Right kidney (tissue), 9 donors: ENCODE results near the gene GPANK1.
"Not testable (repeated sequence)": the region's sequence is repeated elsewhere in the genome, so short reads cannot be mapped to it uniquely, and the experiment has no call there.

Source experiments
- DNase-seq: peaks from one replicate; pipeline ENCODE4 v3.0.0-alpha.2; 2016
- long read RNA-seq, 8 donors: transcript quantifications; one replicate each; lab custom pipeline, GENCODE V29; 2026

GPANK1 gene
- long read RNA-seq, donor 1, partial matches to known transcripts: 44 of 49 reads
- long read RNA-seq, donor 1, other reads (novel, unspliced or antisense): 0 of 49 reads
- long read RNA-seq, donor 2, partial matches to known transcripts: 20 of 22 reads
- long read RNA-seq, donor 2, other reads (novel, unspliced or antisense): 0 of 22 reads
- long read RNA-seq, donor 3, partial matches to known transcripts: 5 of 6 reads
- long read RNA-seq, donor 3, other reads (novel, unspliced or antisense): 0 of 6 reads
- long read RNA-seq, donor 4, partial matches to known transcripts: 139 of 330 reads
- long read RNA-seq, donor 4, other reads (novel, unspliced or antisense): 185 of 330 reads
- long read RNA-seq, donor 5, transcript GPANK1-203 (3 exons, 1,910 nt): major isoform, 6 of 589 reads
- long read RNA-seq, donor 5, partial matches to known transcripts: 571 of 589 reads
- long read RNA-seq, donor 5, other reads (novel, unspliced or antisense): 11 of 589 reads
- long read RNA-seq, donor 6, partial matches to known transcripts: 220 of 427 reads
- long read RNA-seq, donor 6, other reads (novel, unspliced or antisense): 203 of 427 reads
- long read RNA-seq, donor 7, partial matches to known transcripts: 38 of 41 reads
- long read RNA-seq, donor 7, other reads (novel, unspliced or antisense): 0 of 41 reads
- long read RNA-seq, donor 8, transcript GPANK1-203 (3 exons, 1,910 nt): major isoform, 5 of 29 reads
- long read RNA-seq, donor 8, partial matches to known transcripts: 23 of 29 reads
- long read RNA-seq, donor 8, other reads (novel, unspliced or antisense): 0 of 29 reads

- DNase-seq: peak; percentile 87
Measured at GRCh38 chr6:31664790-31665500, at the start of gene GPANK1. Gene GPANK1 (minus strand): TSS chr6:31664997. CDS start chr6:31664478, 519 bp downstream.

DNA sequence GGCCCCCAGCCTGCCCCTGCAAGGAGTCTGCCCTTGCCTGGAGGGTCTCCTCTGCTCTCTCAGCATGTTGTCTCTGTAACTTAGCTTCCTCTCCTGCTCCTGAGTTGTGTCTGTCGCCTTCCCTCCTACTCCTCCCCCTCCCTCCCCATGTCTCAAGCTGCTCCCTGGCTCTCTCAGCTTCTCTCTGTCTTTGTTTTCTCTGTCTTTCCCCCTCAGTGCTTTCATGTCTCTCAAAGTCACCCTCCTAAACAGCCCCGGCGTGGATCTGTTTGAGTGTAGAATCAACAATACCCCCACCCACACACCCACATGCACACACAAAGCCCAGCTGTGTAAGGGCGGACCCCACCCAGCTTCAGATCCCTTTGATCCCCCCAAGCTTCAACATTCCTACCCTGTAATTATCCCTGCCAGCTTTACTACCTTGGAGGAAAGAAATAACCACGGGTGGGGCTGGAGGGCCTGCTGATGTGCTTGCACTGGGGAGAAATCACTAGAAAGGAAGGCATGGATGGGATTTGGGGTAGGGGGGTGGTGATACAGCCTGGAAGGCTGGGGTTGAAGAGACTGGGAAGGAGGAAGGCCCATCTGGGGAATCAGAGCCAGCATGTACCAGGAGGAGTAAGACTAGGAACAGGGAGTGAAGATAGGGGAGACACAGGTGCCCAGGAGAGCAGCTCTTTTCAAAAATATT is 49.3 kb upstream of the GPANK1 start:
- peak; percentile 63 for DNase-seq

DNA sequence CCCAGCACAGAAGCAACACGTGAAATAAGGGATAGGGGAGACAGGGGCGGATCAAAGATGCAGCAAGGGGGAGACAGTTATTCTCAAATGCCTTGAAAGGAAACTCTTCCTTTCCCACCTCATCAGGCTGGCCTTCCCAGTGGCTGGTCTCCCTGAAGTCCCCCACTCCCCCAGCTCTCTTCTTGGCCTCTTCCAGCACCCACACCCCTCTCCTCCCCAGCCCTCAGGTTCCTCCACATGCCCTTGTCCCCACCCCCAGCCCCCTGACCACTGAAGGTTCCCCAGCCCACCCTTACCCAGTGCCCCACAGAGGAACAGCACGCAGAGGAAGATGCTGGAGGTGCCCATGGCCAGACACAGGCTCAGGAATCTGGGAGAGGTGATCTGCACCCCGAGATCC is 48.7 kb upstream of the GPANK1 start:
- no peak for DNase-seq

DNA sequence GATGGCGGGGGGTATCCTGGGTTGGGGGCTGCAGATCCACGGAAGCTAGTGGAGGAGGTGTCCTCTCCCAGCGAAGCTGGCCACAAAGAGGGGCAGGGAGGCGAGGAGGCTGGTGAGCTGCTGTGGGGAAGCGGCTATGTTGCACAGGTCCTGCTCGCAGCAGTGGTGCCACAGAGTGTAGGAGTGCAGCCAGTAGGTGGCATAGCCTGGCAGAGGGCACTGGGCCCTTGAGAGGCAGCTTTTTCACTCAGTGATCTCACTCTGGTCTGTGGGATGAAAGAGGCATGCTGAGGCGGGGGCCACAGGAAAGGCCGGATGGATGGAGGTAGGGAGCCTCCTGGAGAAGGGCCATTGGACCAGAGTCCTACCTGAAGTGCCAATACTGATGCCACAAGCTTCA is 47.5 kb upstream of the GPANK1 start:
- no peak for DNase-seq

GRCh38 chr6:31711233-31711632 is 46.4 kb upstream of the GPANK1 start:
- no peak for DNase-seq

DNA sequence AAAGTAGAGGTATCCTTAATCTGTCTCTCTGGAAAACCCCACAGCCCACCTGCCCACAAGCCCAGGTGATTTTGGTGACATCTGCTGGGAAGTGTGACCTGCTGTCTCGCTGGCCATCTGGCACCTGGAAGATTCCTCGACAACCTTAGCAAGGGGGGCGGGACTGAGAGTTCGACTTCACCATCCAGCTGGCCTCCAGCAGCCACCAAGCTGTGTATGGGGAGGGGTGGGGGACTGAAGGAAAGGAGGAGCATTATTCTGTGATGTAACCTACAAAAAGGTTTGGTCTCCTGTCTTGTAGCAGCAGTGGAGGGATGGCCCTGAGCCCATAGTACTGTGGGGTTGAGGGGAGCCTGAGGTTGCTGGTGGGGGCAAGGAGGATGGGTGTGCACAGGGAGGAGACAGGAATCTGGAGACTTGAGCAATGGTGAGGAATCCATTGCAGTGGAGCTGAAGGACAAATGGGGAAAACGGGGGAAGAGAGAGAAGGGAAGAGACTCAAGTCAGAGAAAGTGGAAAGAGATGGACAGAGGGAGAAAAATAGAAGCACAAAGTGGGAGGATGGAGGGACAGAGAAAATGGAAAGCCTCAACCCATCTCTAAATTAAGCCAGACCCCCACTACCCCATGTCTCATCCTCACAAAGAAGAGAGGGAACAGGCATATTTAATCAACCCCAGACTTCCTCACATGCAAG is 45.9 kb upstream of the GPANK1 start:
- no peak for DNase-seq

DNA sequence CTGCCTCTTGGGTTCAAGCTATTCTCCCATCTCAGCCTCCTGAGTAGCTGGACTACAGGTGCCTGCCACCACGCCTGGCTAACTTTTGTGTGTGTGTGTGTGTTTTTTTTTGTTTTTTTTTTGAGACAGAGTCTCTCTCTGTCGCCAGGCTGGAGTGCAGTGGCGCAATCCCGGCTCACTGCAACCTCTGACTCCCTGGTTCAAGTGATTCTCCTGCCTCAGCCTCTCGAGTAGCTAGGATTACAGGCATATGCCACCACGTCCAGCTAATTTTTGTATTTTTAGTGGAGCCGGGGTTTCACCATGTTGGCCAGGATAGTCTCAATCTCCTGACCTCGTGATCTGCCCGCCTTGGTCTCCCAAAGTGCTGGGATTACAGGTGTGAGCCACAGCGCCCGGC is 44.4 kb upstream of the GPANK1 start:
- not testable (repeated sequence) for DNase-seq

DNA sequence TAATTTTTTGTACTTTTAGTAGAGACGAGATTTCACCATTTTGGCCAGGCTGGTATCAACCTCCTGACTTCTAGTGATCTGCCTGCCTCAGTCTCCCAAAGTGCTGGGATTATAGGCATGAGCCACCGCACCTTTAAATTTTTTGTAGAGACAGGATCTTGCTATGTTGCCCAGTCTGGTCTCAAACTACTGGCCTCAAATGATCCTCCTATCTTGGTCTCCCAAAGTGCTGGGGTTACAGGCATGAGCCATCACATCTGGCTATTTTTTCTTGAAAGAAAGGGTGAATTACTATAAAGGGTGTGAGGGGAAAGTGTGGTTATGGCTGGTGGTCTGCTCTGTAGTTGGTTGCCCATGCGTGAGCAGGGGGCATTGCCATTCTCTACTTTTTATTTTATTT is 43.4 kb upstream of the GPANK1 start:
- DNase-seq: no peak

DNA sequence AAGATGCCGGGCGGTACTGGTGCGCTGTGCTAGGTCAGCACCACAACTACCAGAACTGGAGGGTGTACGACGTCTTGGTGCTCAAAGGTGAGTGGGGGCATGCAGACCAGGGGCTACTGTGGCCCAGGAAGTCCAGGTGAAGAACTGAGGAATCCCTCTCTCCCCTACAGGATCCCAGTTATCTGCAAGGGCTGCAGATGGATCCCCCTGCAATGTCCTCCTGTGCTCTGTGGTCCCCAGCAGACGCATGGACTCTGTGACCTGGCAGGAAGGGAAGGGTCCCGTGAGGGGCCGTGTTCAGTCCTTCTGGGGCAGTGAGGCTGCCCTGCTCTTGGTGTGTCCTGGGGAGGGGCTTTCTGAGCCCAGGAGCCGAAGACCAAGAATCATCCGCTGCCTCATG is 42.9 kb upstream of the GPANK1 start:
- no peak for DNase-seq

- no peak for DNase-seq
Measured at GRCh38 chr6:31706599-31706998, 41.8 kb upstream of the GPANK1 start, which contains the start of gene LY6G6F. Gene LY6G6F (plus strand): TSS chr6:31706866. CDS start chr6:31706907, 41 bp downstream.

GRCh38 chr6:31705931-31706330 is 41.1 kb upstream of the GPANK1 start:
- DNase-seq: no peak

GRCh38 chr6:31702819-31703716 is 38.3 kb upstream of the GPANK1 start, which contains the start of gene ABHD16A:
Gene ABHD16A (minus strand): TSS chr6:31703324. CDS start chr6:31703281, 43 bp downstream.
- peak; percentile 99 for DNase-seq

DNA sequence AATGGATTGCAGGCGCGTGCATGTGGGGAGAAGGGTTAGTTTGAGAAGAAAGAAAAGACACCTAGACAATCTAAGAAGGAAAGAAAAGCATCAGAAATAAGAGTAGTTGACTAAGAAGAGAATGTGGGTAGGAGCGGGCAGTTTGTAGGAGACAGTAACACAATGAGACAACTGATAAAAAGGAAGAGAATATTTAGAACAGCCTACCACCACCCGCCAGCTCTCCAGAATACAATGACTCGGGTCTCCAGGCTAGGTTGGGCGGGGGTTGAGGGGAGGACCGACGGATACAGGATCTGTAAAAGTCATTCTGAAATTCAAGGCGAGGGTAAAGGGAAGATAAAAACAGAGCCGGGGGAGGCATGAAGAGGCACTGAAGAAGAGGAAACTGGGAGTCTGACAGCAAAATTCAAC is 37.6 kb upstream of the GPANK1 start:
- DNase-seq: no peak

DNA sequence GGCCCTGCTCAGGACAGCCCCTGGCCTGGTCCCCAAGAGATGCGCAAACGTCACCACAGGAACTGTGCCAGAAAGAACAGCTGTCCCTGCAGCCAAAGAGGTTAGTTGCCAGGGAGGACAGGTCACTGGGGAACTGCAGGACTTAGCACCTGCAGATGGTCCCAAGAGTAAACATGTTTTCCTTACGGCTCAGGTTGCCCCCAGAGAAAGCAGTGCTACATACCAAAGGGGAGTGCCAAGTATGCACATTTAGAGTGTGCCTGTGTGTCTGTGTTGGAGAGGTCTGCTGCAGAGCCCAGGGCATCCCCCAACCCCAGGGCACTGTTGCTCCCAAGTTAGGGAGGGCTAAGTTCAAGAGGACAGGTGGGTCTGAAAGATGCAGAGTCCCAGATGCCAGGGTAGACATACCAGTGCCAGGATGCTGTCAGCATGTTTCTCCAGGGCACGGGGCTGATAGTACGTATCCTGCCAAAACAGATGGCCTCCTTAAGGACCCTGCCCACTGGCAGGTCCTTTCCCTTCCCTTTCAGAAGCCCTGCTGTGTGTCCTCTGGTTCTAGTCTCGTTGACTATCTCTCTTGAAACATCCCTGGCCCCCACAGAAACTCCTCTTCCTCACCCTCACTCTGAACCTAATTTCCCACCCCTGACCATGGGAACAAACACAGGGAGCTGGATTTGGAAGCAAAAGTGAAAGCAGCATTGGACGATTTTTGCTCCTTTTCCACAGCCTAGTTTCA is 37.0 kb upstream of the GPANK1 start:
- DNase-seq: no peak

DNA sequence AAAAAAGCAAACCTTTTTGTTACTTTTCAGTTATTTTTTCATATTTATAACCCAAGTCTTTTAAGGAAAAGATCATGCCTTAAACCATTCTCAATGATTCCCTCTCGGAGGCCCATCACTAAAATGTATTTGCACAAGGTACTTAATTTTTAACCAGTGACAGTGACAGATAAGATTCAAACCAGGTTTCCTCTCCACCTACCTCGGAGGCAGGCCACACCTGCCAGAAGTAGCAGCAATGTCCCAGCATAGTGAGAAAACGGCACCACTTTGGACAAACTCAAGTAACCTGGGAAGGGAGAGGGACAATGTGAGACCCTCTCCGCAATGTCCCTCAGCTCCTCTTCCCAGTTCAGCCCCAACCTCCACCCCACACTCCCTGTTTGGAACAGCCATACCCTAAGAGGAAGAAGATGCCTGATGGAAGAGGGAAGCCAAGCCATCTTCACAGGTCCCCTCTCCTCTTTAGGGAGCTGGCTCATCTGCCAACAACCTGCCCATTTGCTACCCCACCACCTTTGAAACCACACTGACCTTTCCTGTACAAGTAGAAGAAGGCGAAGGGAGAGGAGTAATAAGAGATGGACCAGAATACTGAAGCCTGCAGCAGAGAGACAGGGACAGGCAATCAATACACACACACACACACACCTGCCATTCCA is 36.1 kb upstream of the GPANK1 start:
- DNase-seq: no peak

DNA sequence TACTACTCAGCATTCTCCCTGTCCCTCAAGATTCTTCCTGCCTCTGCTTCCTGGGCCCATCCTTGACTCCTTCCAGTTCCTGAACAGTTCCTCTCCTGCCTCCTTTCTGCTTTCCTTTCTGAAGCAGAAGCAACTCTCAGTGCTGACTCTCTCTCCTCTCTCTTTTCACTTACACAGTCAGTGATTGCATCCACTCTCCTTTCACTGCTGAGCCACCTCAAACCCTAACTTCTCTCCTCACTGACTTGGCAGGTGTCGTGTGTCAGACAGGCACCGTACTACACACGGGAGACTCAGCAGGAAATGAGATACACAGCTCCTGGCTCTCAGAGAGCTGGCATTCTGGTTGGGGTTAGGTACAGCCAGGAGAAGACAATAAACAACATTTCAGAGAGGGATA is 32.8 kb upstream of the GPANK1 start:
- no peak for DNase-seq

GRCh38 chr6:31693535-31693934 is 28.7 kb upstream of the GPANK1 start:
- DNase-seq: no peak

- DNase-seq: no peak
Measured at GRCh38 chr6:31692886-31693285, 28.1 kb upstream of the GPANK1 start.

DNA sequence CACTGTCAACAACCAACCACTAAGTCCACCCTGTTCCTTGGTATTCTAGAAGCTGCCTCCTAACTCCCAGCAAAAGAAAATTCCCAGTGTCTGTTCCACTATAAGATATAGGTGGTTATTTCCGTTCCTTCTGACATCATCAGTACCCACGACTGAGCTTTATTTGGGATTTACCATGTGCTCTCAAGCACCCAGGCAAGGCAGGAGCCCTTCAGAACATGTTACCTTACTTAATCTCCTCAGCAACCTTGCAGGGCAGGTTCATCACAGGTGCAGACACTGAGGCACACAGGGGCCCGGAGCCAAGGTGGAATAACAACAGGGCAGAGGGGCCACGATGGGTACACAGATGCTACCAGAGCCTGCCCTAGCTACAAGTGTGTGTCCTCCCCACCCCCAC is 27.6 kb upstream of the GPANK1 start:
- DNase-seq: no peak
